Epithelial cell of proximal tubule (primary cell): Measurements from ENCODE around the gene ZC3H4. TPM values are rescaled to one million over a fixed set of nuclear protein-coding genes. Genes with fewer than 3 reads are reported as not detected.

ENCODE experiments used
- DNase-seq: peaks from one replicate; pipeline ENCODE4 v3.0.0-alpha.2; 2011; ENCODE audit warnings: low read depth
- H3K4me3 ChIP-seq: 2 replicates; pipeline ENCODE4 v1.5.1; 2011; ENCODE audit warnings: low read depth, mild to moderate bottlenecking, low read length
- CTCF ChIP-seq: conservative IDR thresholded peaks from 2 replicates; pipeline ENCODE4 v1.5.1; 2012; ENCODE audit warnings: low read depth, mild to moderate bottlenecking, low read length
- total RNA-seq: library from RNA; depleted of rRNA; stranded (reverse); fragments of >200 nt; gene quantifications from 2 replicates; pipeline ENCODE4 v1.2.3, GENCODE V29; 2015

ZC3H4 gene
- total RNA-seq, 1 donor from 2014 or later: 18.3 TPM

- no peak for TF ChIP-seq CTCF
- DNase-seq: no peak
- no peak overlapping the region for H3K4me3 ChIP-seq
Measured at GRCh38 chr19:47024502-47024901, 89.1 kb downstream of the ZC3H4 start.

GRCh38 chr19:47023448-47023794 is 90.2 kb downstream of the ZC3H4 start:
- DNase-seq: no peak
- no peak for TF ChIP-seq CTCF

DNA sequence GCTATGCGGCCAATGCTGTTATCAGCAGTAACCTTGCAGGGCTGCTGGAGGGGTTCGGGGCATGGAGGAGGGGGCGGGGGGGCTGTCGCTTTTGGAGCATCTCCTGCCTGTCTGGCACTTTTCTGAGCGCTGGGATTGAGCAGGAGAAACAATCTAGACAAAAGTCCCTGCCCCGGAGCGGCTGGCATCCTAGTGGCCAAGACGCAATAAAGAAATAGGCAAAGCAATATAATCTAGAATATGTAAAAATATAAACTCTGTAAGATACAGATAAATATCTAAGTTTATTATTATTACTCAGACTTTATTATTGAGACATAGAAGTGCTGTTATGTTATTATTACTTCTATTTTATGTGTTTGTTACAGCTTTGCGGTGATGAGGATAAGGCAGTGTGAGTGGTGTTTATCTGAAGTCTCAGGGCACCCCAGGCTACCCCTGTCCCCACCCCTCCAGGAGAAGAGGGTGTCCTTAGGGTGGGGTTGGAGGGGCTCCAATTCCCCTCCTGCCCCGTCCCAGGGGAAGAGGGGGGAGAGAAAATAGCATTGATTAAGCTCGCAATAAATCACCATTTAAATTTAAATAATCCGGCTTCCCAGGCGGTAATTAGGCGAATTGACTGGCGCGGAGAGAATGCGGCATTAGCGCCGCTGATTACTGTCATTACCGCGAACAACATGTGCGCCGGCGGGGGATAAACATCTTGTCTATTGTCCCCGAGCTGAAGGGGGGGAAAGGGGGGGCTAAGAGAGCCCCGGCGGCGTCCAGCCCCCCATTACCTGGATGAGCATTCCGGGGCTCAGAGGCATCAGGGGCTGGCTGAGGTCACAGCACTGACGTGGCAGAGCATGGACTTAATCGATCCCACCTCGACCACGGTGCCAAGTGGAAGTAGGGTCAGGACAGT is 90.8 kb downstream of the ZC3H4 start:
- H3K4me3 ChIP-seq: no peak overlapping the region
- DNase-seq: no peak
- TF ChIP-seq CTCF: no peak

More at GRCh38 chr19:47023448-47023794, 90.2 kb downstream of the ZC3H4 start:
- H3K4me3 ChIP-seq: no peak overlapping the region

- no peak overlapping the region for H3K4me3 ChIP-seq
- DNase-seq: no peak
- no peak for TF ChIP-seq CTCF
Measured at GRCh38 chr19:47022140-47022536, 91.4 kb downstream of the ZC3H4 start.

GRCh38 chr19:47021536-47022139 is 91.9 kb downstream of the ZC3H4 start:
- DNase-seq: no peak
- no peak for TF ChIP-seq CTCF
- H3K4me3 ChIP-seq: no peak overlapping the region

- peak overlapping the region; percentile 11 for H3K4me3 ChIP-seq
- no peak for DNase-seq
- TF ChIP-seq CTCF: no peak
Measured at GRCh38 chr19:47020992-47021496, 92.5 kb downstream of the ZC3H4 start.
